DOHH2 (cell line): Measurements from ENCODE around the gene DMD.

Experiments used
- EZH2phosphoT487 ChIP-seq: fragments of 200-600 bp; sonication (generic); IDR thresholded peaks from 2 replicates; pipeline ENCODE4 v1.6.1; 2017; ENCODE audit warnings: borderline replicate concordance, mild to moderate bottlenecking, antibody characterized with exemption, low read length, moderate library complexity, mixed read lengths
- TF ChIP-seq, protein P1 (sequence below): fragments of 200-600 bp; sonication (generic); IDR thresholded peaks from one replicate; pipeline ENCODE4 v1.5.1; 2014; ENCODE audit warnings: antibody characterized with exemption, mild to moderate bottlenecking, low read depth, low read length; ENCODE audit not compliant: poor library complexity, severe bottlenecking

DNA sequence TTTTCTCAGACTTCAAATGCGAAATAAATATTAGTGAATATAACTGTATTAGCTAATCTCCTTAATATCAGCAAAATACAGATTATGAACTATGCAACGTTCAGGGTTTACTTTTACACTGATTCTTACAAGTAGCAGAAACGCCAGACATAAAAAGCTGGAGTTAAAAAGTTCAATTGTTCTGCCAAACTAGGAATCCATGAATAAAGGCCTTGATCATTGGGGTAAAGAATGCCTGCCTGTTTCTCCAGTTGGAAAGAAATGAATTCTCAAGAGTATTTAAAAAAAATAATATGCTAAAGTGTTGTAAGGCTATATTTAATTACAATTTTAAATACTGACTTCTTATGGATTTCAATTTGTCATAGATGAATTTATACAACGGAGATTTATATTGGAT is 612.2 kb downstream of the DMD start:
- TF ChIP-seq, protein P1, sequence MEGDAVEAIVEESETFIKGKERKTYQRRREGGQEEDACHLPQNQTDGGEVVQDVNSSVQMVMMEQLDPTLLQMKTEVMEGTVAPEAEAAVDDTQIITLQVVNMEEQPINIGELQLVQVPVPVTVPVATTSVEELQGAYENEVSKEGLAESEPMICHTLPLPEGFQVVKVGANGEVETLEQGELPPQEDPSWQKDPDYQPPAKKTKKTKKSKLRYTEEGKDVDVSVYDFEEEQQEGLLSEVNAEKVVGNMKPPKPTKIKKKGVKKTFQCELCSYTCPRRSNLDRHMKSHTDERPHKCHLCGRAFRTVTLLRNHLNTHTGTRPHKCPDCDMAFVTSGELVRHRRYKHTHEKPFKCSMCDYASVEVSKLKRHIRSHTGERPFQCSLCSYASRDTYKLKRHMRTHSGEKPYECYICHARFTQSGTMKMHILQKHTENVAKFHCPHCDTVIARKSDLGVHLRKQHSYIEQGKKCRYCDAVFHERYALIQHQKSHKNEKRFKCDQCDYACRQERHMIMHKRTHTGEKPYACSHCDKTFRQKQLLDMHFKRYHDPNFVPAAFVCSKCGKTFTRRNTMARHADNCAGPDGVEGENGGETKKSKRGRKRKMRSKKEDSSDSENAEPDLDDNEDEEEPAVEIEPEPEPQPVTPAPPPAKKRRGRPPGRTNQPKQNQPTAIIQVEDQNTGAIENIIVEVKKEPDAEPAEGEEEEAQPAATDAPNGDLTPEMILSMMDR = no peak
- no peak for TF ChIP-seq EZH2phosphoT487
